Panc1 (cell line): ENCODE measurements around the gene ABCD4. TPM values are rescaled to one million over a fixed set of nuclear protein-coding genes. Genes with fewer than 3 reads are reported as not detected.

Source experiments
- ATAC-seq: fragments of 200-7000 bp; cut with Tn5 transposase; 2 replicates; pipeline ENCODE4 v1.9.1; 2020; ENCODE audit warnings: mild to moderate bottlenecking, moderate library complexity
- BruUV-seq: library from RNA; stranded (reverse); fragments of 400-500 nt; replicated peaks from 2 replicates; lab custom pipeline; 2021; lab: Mats Ljungman, UMichigan
- CTCF ChIA-PET: fragments of 300-600 bp; sonication (Branson Sonifier 250); formaldehyde crosslinking; loops from one replicate; lab custom pipeline; 2022; ENCODE audit warnings: antibody characterized with exemption; lab: Charles Lee
- POLR2A ChIA-PET: fragments of 300-600 bp; sonication (Branson Sonifier 250); formaldehyde crosslinking; loops from one replicate; lab custom pipeline; 2022; ENCODE audit warnings: antibody characterized with exemption; lab: Charles Lee
- DNase-seq: peaks from one replicate; pipeline ENCODE4 v3.0.0-alpha.2; 2010; ENCODE audit warnings: low read depth, low spot score
- H3K27ac ChIP-seq: 2 replicates; pipeline ENCODE4 v1.5.1; 2011; ENCODE audit warnings: mild to moderate bottlenecking, low read length, inconsistent platforms
- H3K27me3 ChIP-seq: fragments of 200-500 bp; sonication (Bioruptor generic); 2 replicates; pipeline ENCODE4 v1.6.0; 2014; ENCODE audit warnings: low read length, inconsistent platforms; ENCODE audit not compliant: control insufficient read depth, insufficient read depth
- H3K36me3 ChIP-seq: fragments of 200-500 bp; sonication (Bioruptor generic); 2 replicates; pipeline ENCODE4 v1.5.1; 2014; ENCODE audit warnings: inconsistent platforms, mild to moderate bottlenecking, low read length, moderate library complexity; ENCODE audit not compliant: control insufficient read depth, insufficient read depth
- H3K4me1 ChIP-seq: 2 replicates; pipeline ENCODE4 v1.5.1; 2011; ENCODE audit warnings: inconsistent platforms, mild to moderate bottlenecking, low read length, moderate library complexity; ENCODE audit not compliant: control insufficient read depth, insufficient read depth
- H3K4me3 ChIP-seq, 2 experiments: 2 replicates each; pipeline ENCODE4 v1.5.1; 2011 to 2012; ENCODE audit warnings: low read depth in 2 of 2, low read length in 2 of 2, mild to moderate bottlenecking in 2 of 2, inconsistent platforms in 1 of 2, moderate library complexity in 1 of 2
- H3K9me3 ChIP-seq: fragments of 200-500 bp; sonication (Bioruptor generic); 2 replicates; pipeline ENCODE4 v1.5.1; 2014; ENCODE audit warnings: low read depth, mild to moderate bottlenecking, inconsistent platforms, low read length, moderate library complexity; ENCODE audit not compliant: control insufficient read depth, insufficient read depth
- CTCF ChIP-seq: fragments of 450-650 bp; IDR thresholded peaks from 2 replicates; pipeline ENCODE4 v1.5.1; 2017; ENCODE audit warnings: mild to moderate bottlenecking
- POLR2AphosphoS5 ChIP-seq: IDR thresholded peaks from 2 replicates; pipeline ENCODE4 v1.6.1; 2012; ENCODE audit warnings: mild to moderate bottlenecking, low read depth, low read length, moderate library complexity
- REST ChIP-seq, 2 experiments: IDR thresholded peaks; 2 replicates each; pipeline ENCODE4 v1.6.1; 2011 to 2012; ENCODE audit warnings: low read depth in 2 of 2, control low read depth in 1 of 2, low read length in 1 of 2, mild to moderate bottlenecking in 1 of 2, moderate library complexity in 1 of 2; ENCODE audit not compliant: insufficient read depth in 1 of 2
- SIN3A ChIP-seq: IDR thresholded peaks from 2 replicates; pipeline ENCODE4 v1.6.1; 2012; ENCODE audit warnings: low read depth, mild to moderate bottlenecking, low read length, moderate library complexity, borderline replicate concordance; ENCODE audit not compliant: insufficient read depth
- TCF7L2 ChIP-seq: IDR thresholded peaks from 2 replicates; pipeline ENCODE4 v1.6.1; 2011; ENCODE audit warnings: mild to moderate bottlenecking, low read depth, low read length, inconsistent platforms
- in situ Hi-C: cut with HindIII; loops from 2 replicates; pipeline ENCODE4 v1.10.0; 2016; ENCODE audit warnings: low sequenced_read_pairs, low pct_unique_long_range_greater_than_20kb
- intact Hi-C: fragments of 100-400 bp; cut with micrococcal nuclease; formaldehyde crosslinking; loops from one replicate; pipeline ENCODE4 v1.10.0; 2022; ENCODE audit not compliant: unreplicated experiment
- total RNA-seq: library from RNA; stranded (reverse); gene quantifications from one replicate; pipeline ENCODE4 v1.2.1, GENCODE V29; 2021; ENCODE audit not compliant: unreplicated experiment

ABCD4 gene
- total RNA-seq, 1 experiment from 2014 or later = 24.4 TPM

GRCh38 chr14:74350211-74350927 lies 47.6 kb upstream of the ABCD4 start:
- ChIA-PET POLR2A (no interaction called here), CTCF (no interaction called here)
- ATAC-seq = no peak
- TF ChIP-seq TCF7L2 (no peak), POLR2AphosphoS5 (no peak), REST (IDR thresholded peaks at IDR 0.05; ENCODE audit: insufficient read depth in 1 of 2, low read depth in 2 of 2, low read length in 1 of 2) (no peak), SIN3A (no peak), CTCF (no peak)
- DNase-seq = no peak
- Histone ChIP-seq H3K27ac (no peak overlapping the region), H3K36me3 (no peaks in the 10 kb centered on the region), H3K27me3 (no peaks in the 10 kb centered on the region), H3K9me3 (no peaks in the 10 kb centered on the region), H3K4me1 (no peaks in the 10 kb centered on the region), H3K4me3 (no peak overlapping the region)
- in situ Hi-C loops (no loop called here), intact Hi-C loops (no loop called here)
- BruUV-seq = no TSS peak

- POLR2A ChIA-PET = no interaction called here
- in situ Hi-C loops = no loop called here
- no TSS peak for BruUV-seq
These were observed 47.0 kb upstream of the ABCD4 start for GRCh38 chr14:74349757-74350156.

More at GRCh38 chr14:74349757-74350156, 47.0 kb upstream of the ABCD4 start:
- Histone ChIP-seq H3K4me1 (no peaks in the 10 kb centered on the region), H3K36me3 (no peaks in the 10 kb centered on the region), H3K27me3 (no peaks in the 10 kb centered on the region), H3K27ac (no peak overlapping the region), H3K9me3 (no peaks in the 10 kb centered on the region), H3K4me3 (no peak overlapping the region)
- DNase-seq (no peak), ATAC-seq (no peak)
- intact Hi-C loops = no loop called here
- TF ChIP-seq SIN3A = no peak
- no peak for TF ChIP-seq CTCF
- no peak for TF ChIP-seq POLR2AphosphoS5
- no peak for TF ChIP-seq TCF7L2
- no peak for TF ChIP-seq REST (IDR thresholded peaks at IDR 0.05; ENCODE audit: insufficient read depth in 1 of 2, low read depth in 2 of 2, low read length in 1 of 2)
- CTCF ChIA-PET = no interaction called here
